Eye (tissue), 1 donor: ENCODE results near the gene SMIM29.
"Not testable (repeated sequence)": the region's sequence is repeated elsewhere in the genome, so short reads cannot be mapped to it uniquely, and the experiment has no call there.

ENCODE experiments used
- DNase-seq: peaks from one replicate; pipeline ENCODE4 v3.0.0-alpha.2; 2015

The SMIM29 gene

GRCh38 chr6:34267746-34268145, 18.9 kb upstream of the SMIM29 start:
- DNase-seq = no peak

DNA sequence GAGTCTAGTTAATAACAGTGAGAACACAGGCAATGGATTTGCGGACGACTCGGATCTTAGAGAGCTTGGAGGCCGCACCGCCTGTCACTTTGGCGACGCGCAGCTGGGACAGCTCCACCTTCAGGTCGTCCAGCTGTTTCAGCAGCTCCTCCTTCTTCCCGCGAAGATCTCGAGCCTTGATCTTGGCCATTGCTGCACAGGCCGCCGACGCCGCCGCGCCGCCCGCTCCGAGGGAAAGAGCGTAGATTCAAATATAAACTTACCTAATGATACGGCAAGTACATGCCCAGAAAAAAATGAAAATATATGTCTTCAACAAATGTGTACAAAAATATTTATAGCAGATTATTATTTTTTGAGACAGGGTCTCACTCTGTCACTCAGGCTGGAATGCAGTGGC, 14.7 kb upstream of the SMIM29 start:
- DNase-seq = not testable (repeated sequence)

DNA sequence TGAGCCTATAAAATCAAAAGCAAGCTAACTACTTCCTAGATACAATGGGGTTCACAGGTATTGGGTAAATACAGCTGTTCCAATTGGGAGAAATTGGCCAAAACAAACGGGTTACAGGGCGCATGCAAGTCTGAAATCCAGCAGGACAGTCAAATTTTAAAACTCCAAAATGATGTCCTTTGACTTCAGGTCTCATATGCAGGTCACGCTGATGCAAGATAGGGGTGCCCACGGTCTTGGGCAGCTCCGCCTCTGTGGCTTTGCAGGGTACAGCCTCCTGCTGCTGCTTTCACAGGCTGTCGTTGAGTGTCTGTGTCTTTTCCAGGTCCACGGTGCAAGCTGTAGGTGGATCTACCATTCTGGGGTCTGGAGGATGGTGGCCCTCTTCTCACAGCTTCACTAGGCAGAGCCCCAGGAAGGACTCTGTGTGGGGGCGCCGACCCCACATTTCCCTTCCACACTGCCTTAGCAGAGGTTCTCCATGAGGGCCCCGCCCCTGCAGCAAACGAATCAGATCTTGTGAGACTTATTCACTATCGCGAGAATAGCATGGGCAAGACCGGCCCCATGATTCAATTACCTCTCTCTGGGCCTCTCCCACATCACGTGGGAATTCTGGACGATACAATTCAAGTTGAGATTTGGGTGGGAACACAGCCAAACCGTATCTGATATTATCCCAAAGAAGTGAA, 11.9 kb upstream of the SMIM29 start:
- no peak for DNase-seq

GRCh38 chr6:34259529-34260069, 10.8 kb upstream of the SMIM29 start:
- no peak for DNase-seq

DNA sequence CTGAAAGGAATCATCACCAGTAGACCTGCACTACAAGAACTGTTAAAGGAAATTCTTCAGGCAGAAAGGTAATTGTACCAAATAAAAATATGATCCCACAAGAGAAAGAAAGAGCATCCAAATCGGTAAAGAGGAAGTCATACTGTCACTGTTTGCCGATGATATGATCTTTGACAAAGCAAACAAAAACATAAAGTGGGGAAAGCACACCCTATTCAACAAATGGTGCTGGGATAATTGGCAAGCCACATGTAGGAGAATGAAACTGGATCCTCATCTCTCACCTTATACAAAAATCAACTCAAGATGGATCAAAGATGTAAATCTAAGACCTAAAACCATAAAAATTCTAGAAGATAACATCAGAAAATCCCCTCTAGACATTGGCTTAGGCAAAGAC, 3.6 kb upstream of the SMIM29 start:
- not testable (repeated sequence) for DNase-seq

GRCh38 chr6:34249469-34250261, 859 bp upstream of the SMIM29 start:
- no peak for DNase-seq

GRCh38 chr6:34248198-34248726, 544 bp downstream of the SMIM29 start:
- peak; percentile 68 for DNase-seq

- no peak for DNase-seq
Observed at GRCh38 chr6:34247481-34248197, 1.2 kb downstream of the SMIM29 start.

DNA sequence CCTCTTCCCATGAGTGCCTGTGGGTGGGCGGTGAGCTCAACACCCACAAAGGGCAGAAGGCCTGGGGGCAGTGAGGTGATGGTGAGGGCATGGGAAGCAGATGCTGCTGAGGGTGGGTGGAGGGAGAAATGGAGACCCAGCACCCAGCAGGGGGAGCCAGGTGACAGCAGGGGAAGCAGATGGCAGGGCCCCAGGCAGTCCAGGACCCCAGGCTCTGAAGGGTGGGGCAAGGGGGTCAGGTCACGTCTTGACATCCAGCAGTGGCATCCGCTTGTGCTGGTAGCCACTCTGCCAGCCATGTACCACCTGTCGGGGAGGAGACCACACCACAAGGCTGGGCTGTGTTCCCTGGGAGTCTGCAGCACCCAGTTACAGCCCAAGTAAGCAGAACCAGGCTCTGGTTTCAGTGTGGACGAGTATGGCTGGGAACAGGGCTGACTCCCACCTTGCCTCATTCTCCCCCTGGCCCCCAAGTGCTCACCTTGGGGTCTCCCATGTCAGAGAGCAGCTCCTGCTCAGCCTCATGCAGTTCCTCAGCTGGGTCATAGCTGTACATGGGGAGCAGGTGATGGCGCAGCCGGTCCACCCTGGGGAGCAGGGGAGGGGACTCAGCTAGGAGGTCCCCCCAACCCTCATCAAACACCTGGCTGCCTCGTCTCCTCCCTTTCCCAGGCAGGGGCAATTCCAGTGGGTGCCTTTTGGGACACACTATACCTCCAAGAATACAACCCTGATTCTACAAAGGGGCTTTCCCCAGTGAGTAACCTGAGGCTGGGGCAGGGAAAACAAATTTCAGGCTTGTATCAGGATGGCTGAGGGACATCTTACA, 2.0 kb downstream of the SMIM29 start:
- DNase-seq = peak; percentile 57

GRCh38 chr6:34246249-34246562, 2.6 kb downstream of the SMIM29 start:
- DNase-seq = no peak

DNA sequence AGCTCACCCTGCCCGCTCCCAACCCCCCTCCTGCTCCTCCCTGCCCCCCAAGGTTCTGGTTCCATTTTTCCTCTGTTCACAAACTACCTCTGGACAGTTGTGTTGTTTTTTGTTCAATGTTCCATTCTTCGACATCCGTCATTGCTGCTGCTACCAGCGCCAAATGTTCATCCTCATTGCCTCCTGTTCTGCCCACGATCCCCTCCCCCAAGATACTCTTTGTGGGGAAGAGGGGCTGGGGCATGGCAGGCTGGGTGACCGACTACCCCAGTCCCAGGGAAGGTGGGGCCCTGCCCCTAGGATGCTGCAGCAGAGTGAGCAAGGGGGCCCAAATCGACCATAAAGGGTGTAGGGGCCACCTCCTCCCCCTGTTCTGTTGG, 3.1 kb downstream of the SMIM29 start:
- DNase-seq = not testable (repeated sequence)

GRCh38 chr6:34245032-34245760, 3.6 kb downstream of the SMIM29 start:
- DNase-seq = not testable (repeated sequence)

- peak; percentile 15 for DNase-seq
Observed at GRCh38 chr6:34243901-34244884, 4.6 kb downstream of the SMIM29 start.

DNA sequence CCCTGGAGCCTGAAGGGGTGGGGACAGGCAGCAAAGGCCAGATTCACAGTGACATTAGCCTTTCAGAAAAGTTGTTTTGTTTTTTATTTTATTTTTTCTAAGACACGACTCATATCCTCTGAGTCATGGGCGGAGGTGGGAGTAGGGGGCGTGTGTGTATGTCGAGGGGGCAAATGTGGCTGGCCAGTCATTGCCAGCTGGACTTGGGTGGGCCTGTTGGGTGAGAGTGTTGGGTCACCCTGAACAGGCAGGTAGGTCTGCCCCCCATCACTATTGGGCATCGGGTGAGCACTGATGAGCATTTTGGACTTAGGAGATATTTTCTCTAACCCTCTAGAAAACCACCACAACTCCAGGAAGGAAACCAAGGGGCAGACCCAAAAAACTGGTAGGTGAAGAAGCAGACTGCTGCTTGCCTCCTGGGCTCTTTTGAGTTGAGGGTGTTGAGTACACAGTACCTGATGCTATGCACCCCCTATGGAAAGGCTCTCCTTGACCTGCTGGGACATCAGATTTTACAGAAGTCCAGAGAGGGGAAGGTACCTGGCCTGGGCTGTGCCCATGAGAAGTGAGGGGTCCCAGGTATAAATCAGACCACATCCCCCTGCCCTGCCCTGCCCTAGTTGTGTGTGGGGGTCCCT, 5.6 kb downstream of the SMIM29 start:
- DNase-seq = no peak

GRCh38 chr6:34242252-34243130, 6.3 kb downstream of the SMIM29 start:
- DNase-seq = no peak

- no peak for DNase-seq
Observed at GRCh38 chr6:34241351-34242215, 7.2 kb downstream of the SMIM29 start.

GRCh38 chr6:34240329-34241248, 8.2 kb downstream of the SMIM29 start:
- DNase-seq = no peak
